NCI-H1417 treated with DMSO at 0.1 percent for 48 hours (cell line): ENCODE results near the gene BRAF.
A peak's percentile ranks its signal among the peaks of the same experiment; 100 is the strongest.
"Not testable (repeated sequence)": the region's sequence is repeated elsewhere in the genome, so short reads cannot be mapped to it uniquely, and the experiment has no call there.

Source experiments
- DNase-seq: peaks from one replicate; lab custom pipeline; 2025; lab: John Stamatoyannopoulos, UW

The BRAF gene

DNA sequence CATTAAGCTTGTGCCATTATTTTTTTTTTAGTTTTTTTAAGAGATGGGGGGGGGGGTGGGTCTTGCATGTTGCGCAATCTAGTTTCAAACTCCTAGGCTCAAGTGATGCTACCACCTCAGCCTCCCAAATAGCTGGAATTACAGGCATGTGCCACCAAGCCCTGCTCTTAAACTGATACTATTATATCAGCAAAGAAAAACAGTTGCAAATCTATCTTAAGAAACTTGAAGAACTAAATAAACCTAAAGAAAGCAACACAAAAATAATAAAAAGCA, 47.5 kb downstream of the BRAF start:
- DNase-seq = no peak

DNA sequence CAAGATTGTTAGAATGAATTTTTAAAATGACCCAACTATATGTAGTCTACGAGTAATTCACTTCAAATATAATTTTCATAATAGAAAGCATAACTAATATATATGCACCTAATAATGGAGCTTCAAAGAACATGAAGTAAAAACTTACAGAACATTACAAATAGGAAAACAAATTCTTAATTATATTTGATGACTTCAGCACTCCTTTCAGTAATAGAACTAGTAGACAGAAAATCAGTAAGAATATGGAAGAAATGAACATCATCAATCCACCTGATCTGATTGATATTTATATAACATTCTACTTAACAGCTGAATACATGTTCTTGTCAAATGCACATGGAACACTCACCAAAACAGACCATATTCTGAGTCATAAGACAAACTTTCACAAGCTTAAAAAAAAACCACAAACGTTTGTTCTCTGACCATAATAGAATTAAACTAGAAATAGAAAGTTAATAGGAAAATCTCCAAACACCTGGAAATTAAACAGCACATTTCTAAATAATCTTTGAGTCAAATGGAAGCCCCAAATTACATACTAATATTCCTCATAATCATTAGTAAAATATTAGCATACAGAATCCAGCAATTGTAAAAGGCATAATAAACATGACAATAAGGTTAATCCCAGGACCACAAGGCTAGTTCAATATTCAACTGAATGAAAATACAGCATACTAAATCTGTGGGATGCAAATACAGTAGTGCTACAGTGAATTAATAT, 48.0 kb downstream of the BRAF start:
- DNase-seq = no peak

DNA sequence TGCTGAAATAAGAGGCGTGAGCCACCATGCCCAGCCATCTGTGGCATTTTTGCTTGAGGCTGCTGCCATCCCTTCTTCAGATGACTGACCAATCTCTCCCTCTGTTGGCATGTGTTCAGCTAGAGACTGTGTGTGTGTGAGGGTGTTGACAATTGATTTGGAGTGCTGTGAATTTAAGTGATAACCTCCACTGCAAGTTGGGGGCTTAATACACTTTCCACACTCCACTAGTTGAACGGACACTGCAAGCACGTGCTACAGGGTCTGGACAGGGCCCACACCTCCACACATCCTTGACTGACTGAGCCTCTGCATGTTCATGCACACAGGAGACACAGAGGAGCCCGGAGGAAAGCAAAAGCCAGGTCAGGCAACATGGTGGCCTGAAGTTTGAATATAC, 51.3 kb downstream of the BRAF start:
- DNase-seq = no peak

DNA sequence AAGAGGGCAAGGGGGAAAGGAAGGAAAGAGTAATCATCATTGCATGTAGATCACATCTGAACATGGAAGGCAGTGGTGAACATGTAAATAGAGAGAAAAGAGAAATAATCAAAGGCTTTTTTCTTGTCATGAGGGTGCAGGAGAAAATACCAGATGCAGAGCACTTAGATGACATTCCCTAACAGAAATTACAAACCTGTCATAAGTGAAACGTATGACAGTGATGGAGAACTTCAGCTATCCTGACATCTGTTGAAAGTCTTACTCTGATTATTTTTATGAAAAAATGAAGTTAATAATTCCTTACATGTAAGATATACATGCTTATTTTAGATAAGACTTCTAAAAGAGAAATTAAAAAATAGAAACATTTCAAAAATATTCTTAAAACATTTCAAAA, 54.7 kb downstream of the BRAF start:
- no peak for DNase-seq

DNA sequence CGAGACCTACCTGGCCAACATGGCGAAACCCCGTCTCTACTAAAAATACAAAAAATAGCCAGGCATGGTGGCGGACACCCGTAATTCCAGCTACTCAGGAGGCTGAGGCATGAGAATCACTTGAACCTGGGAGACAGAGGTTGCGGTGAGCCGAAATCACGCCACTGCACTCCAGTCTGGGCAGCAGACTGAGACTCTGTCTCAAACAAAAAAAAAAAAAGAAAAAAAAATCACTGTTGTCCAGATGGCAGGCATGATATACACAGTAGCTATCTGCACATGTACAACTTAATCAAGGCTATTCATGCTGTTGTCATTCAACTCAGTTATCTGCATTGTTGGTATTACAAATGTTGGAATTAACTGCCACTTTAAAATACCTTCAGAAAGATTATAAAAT, 55.3 kb downstream of the BRAF start:
- no peak for DNase-seq

DNA sequence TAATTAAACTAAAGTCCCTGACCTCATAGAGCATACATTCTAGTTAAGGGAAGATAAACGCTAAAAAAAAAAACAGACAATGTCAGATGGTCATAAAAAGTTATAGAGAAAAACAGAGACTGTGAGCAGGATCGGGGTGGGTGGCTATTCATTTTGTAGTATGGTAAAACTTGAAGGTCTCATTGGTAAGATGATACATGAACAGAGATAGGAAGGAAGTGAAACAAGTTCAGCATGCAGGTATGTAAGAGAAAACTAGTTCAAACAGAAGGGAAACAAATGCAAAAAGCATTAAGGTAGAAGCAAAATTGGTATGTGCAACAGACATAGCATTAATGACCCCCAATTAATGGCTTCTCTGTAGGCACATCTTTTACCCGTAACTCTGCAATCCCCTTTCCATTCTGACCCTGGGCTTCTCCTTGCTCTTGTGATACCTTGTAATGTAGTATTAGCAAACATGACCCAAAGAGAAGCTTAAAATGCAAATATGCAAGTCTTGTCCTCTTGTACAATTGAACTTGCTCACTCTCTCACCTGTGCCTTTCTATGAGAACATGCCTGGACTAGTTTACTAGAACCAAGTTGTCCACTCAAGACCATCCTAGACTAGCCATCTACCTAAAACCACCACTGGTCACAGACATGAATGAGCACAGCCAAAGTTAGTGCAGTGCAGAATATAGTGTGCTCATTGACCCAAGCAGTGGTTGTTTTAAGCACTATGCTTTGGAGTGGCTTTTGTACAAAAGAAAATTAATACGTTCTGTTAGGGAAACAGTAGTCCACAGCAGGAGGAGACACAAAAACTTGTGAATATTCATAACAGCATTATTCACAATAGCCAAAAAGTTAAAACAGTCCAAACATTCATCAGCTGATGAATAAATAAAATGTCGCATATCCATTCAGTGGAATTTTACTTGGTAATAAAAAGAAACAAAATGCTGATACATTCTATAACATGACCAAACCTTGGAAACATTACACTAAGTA, 57.0 kb downstream of the BRAF start:
- no peak for DNase-seq

DNA sequence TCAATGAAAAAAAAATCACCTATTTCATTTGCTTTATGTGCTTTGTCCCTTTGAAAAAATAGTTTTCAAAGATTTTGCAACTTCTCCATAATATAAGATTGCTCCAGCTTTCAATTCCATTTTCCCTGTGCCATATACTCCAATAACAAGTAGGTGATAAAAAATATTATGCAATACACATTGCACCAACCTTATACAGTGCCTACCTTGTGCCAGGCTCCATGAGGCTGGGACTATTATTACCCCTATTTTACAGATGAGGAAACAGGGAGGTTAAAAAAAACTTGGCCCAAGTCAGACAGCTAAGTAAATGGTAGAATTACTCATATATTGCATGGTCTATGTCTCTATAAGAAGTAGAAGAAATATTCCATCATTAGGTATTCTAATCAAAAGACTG, 57.8 kb downstream of the BRAF start:
- no peak for DNase-seq

DNA sequence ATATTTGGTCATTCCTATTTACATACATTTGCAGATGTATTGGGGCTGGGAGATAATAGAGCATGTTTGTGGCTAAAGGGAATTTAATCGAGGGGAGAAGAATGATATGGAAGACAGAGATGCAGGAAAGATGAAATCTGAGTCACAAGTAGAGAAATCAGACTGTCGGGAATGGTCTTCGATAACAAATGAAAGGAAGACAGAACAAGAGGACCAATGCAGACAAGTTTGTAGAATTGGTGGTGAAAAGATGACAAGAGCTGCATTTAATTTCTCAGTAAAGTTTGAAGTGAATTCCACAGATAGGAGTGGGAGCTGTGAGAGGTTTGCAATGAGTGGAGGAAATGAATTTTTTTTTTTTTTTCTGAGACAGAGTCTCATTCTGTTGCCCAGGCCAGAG, 60.0 kb downstream of the BRAF start:
- DNase-seq = no peak

DNA sequence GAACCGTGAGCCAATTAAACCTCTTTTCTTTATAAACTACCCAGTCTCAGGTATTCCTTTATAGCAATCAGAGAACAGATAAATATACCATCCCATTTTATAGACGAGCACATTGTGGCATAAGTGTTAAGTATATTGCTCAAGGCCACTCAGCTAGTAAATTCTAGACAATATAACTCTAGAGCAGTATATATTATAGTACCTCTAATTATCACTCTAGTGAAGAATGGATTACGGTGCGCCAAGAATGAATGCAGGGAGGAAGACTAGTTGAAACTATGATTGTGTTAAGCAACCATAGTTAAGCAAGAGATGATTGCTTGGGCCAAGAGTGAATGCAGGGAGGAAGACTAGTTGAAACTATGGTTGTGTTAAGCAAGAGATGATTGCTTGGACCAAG, 60.9 kb downstream of the BRAF start:
- no peak for DNase-seq

DNA sequence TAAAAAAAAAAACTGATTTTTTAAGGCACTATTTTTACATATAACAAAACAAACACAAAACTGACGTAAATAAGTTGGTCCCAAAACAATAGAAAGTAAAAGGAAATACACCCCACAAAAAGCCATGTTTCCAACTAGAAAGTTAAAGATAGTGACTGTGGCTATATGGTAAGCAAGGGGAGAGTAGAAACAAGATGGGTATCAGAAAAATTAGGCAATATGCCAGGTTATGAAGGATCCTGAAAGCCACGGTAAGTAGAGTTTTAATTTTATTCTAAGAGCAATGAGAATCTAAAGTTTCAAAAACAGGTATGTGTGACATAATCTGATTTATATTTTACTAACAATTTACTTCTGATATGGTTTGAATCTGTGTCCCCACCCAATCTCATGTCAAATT, 61.5 kb downstream of the BRAF start:
- no peak for DNase-seq

DNA sequence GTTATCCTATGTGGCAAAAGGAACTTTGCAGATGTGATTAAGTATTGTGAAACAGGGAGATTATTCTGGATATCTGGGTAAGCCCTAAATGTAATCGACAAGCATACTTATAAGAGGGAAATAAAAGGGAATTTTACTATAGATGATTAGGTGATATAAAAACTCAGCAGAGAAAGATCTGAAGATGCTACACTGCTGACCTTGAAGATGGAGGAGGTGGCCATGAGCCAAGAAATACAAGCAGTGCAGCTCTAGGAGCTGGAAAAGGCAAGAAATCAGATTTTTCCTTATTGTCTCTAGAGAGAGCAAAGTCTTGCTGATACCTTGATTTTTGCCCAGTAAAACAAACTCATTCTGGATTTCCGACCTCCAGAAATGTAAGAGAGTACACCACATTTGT, 67.7 kb downstream of the BRAF start:
- no peak for DNase-seq

DNA sequence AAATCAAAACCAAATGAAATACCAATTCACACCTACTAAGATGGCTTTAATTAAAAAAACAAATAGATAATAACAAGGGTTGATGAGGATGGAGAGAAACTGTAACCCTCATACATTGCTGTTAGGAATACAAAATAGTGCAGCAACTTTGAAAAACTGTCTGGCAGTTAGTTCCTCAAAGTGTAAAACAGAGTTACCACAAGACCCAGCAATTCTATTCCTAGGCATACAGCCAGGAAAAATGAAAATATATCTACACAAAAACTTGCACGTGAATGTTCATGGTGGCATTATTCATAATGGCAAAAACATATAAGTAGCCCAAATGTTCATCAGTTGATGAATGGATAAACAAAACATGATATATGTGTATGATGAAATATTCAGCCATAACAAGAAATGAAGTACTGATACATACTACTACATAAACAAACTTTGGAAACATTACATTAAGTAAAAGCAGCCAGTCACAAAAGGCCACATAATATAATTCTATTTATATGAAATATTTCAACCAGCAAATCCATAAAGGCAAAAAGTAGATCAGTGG, 83.5 kb downstream of the BRAF start:
- no peak for DNase-seq

DNA sequence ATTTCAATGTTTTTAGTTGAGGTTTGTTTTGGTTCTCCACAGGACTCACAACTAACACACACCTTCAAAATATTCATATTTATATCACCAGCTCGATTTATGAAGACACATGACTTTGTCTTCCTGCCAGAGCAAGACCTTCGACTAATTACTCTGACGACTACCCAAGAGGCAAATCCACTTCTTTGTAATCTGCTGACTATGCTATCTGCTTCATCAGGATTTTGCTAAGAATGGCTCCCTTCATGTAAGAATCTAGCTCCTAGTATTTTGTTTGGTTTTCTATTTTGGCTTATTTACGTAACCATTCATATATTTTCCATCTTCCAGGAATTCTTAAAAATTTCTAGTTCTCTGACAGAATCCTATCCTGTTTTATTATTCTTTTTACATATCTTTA, 93.0 kb downstream of the BRAF start:
- no peak for DNase-seq

DNA sequence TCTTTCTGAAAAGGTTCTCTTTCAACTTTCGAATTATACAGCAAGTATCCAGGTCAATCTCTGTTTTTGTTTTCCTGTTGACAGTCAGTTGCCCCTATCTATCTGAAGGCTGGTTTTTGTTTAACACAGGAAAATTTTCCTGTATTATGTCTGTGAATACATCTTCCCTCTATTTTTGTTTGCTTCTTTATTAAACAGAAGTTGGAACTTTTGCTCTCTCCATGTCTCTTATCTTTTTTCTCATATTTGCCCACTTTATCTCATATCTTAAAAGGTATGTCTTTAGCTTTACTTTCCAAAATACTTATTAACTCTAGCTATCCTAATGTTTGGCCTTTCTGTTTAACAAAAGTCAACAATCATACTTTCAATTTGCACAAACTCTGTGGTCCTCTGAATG, 95.0 kb downstream of the BRAF start:
- DNase-seq = no peak

DNA sequence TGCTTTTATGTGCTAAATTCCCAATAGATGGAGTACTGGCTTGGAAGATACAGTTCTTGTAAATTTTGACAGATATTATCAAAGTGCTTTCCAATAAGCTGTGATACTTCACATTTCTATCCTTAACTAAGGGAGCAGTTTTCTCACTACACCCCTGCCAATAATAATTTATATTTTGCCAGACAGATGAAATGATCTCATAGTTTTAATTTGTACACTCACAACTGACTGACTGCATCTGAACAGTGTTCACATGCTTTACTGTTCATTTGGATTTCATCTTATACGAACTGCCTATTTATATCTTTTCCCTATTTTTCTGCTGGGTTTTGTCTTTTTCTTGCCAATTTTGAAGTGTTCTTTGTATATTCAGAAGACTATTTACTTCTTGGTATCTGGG, 96.0 kb downstream of the BRAF start:
- DNase-seq = no peak

DNA sequence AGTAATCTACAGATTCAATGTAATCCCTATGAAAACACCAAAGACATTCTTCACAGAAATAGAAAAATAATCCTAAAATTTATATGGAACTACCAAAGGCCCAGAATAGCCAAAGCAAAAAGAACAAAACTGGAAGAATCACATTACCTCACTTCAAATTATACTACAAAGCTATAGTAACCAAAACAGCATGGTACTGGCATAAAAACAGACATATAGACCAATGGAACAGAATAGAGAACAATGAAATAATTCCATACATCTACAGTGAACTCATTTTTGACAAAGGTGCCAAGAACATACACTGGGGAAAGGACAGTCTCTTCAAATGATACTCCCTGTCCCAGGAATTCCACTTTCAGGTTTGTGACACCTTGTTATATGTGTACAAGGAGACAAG, 107.3 kb downstream of the BRAF start:
- DNase-seq = not testable (repeated sequence)

DNA sequence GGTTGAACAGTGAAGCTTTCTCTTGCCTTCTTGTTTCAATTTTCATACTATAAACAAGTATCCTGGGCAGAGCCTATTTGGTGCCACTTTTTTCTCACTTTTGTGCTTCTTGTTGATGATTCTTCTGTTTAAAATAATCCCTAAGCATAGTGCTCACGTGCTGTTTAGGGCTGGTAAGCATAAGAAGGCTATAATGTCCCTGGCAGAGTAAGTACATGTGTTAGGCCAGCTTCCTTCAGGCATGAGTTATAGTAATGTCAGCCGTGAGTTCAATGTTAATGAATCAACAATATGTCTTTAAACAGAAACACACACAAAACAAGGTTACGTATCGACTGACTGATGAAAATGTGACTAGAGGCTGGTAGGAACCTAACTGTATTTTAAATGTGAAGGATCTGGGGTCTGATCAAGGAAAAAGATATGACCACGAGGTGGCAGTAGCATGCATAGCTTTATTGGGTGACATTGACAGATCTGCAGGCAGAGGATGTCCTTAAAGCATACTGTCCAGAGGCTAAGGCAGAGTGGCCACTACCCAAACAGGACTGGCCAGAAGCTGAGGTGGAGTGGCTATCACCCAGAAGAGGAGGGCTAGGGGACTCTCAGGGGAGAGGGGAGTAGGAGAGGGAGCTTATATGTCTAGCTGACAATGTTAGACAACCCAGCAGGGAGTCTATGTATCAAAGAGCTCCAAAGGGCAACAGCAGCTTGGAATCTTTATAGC, 113.7 kb downstream of the BRAF start:
- peak; percentile 35 for DNase-seq

DNA sequence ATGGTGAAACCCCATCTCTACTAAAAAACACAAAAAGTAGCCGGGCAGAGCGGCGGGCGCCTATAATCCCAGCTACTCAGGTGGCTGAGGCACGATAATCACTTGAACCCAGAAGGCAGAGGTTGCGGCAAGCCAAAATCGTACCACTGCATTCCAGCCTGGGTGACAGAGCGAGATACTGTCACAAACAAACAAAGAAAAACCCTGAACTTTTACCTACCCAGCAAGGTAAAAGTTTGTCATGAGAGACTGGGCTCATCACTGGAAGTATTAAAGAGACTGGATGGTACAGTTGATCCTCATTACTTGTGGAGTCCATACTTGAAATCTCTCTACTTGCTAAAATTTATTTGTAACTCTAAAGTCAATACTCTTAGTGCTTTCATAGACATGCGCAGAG, 114.3 kb downstream of the BRAF start:
- no peak for DNase-seq

DNA sequence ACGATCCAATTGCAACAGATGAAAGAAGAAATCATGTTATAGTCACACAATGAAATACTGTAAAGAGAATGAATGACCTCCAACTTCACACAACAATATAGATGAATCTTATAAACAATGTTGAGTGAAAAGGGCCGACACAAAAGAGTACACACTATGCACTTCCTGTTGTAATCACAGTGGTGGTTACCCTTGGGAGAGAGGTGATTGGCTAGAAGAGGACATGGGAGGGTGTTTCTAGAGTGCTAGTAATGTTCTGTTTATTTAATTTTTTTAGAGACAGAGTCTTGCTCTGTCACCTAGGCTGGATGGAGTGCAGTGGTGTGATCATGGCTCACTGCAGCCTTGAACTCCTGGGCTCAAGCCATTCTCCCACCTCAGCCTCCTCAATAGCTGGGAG, 145.8 kb downstream of the BRAF start:
- no peak for DNase-seq

DNA sequence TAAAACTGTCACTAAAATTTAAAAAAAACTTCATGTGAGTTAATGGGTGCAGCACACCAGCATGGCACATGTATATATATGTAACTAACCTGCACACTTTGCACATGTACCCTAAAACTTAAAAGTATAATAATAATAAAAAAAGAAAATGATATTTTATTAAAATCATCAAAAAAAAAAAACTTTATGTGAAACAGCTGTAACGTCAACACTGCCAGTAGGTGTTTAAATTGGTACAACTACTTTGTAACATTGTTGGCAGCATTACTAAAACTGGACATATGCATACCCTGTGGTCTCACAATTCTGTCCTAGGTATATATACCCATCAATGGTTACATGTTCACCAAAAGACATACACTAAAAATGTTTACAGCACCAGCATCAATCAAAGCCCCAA, 146.2 kb downstream of the BRAF start:
- DNase-seq = no peak

DNA sequence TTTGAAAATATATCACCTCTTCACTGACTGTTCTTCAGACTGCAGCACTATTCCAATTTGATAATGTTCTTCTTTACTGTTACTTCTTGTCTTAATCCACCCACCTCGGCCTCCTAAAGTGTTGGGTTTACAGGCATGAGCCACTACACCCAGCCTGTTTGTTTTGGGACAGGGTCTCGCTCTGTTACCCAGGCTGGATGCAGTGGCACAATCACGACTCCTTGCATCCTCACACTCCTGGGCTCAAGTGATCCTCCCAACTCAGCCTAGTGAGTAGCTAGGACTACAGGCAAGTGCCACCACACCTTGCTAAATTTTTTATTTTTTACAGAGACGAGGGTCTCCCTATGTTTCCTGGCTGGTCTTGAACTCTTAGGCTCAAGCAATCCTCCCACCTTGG, 150.4 kb downstream of the BRAF start:
- no peak for DNase-seq

DNA sequence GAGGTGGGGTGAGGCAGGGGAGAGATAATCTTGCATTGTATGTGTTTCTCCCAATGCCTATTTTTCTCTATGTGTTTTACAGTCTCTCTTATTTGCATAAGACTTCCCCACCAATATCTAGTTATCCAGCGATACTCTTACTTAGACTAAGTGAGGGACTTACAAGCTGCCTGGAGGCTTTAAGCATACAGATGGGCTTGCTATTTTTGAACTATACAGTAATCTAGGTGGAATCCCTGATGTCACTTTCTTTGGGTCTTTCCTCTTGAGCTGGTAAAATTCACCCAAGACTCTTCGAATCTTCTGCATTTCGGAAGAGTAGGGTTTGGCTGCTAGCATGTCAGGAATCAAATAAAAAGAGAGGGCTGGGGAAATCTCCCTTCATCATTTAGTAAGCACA, 151.6 kb downstream of the BRAF start:
- DNase-seq = no peak

DNA sequence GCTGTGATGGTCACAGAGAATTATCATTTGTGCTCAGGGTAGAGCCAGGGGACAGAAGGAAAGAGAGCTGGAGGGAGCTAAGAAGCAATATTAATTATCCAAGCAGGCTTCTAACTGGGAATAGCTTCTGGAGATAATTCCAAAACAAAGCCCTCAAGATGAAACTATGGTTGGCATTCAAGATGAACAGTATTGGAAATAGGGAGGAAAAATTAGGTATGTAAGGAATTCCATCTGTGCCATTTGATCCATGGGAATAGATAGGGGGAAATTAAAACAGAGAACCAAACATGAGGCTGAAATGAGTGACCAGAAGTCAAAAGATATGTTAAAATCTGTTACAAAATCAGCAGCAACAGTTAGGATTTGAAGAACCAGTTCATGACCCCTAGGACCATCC, 152.9 kb downstream of the BRAF start:
- no peak for DNase-seq
